ENCODE results near the gene CDH16.
A peak's percentile ranks its signal among the peaks of the same experiment; 100 is the strongest.
"Not testable (repeated sequence)": the region's sequence is repeated elsewhere in the genome, so short reads cannot be mapped to it uniquely, and the experiment has no call there.

CDH16 gene

DNA sequence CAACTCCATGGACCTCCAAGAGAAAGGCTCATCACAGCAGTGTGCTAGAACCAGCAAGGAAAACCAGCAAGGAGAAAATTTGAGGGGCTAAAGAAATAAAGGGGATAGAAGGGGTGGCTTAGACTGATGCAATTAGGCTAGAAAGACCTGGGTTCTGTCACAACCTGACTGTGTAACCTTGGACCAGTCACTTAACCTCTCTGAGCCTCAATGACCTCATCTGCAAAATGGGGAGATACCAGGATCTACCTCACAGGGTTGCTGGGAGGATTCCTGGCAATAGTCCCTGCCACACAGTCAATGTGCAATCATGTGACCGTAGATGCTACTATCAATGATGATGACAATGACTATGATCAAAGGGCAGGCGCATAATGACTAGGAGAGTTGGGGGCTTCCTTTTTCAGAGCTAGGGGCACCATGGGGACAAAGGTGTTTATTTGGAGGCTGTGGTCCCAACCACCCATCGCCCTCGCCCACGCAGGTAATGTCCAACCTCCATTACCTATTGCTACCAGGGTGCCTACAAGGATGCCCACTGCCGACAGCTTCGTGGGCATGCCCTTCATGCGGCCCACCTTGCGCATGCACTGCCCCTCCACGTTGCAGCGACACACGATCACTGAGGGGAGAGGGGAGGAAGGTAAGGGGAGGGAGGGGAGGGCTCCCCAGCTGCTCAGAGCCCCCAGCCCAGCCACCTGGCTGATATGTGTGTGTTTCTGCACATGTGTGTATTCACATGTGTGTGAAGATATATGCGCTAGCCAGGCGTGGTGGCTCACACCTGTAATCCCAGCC lies 9.7 kb downstream of the CDH16 start:
- DNase-seq (ENCODE audit: low spot score), result no peak

DNA sequence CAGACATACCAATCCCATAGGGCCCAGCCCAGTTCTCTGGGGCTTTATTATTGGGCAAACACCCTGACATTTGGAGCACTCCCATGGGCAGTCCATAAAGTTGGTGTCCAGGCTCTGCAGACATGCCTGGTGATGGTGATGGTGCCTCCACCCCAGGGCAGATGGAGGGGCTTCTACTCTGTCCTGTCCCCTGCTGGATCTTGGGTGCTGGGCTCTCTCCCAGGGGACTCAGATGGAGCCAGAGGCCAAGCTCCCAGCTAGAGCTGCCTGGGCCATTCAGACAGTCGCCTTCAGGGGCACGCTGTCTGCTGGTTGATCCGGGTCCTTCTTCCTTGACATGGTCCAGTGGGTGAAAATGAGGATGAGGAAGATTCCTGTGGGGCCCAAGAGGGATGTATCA lies 10.6 kb downstream of the CDH16 start:
- DNase-seq (ENCODE audit: low spot score), result no peak

DNA sequence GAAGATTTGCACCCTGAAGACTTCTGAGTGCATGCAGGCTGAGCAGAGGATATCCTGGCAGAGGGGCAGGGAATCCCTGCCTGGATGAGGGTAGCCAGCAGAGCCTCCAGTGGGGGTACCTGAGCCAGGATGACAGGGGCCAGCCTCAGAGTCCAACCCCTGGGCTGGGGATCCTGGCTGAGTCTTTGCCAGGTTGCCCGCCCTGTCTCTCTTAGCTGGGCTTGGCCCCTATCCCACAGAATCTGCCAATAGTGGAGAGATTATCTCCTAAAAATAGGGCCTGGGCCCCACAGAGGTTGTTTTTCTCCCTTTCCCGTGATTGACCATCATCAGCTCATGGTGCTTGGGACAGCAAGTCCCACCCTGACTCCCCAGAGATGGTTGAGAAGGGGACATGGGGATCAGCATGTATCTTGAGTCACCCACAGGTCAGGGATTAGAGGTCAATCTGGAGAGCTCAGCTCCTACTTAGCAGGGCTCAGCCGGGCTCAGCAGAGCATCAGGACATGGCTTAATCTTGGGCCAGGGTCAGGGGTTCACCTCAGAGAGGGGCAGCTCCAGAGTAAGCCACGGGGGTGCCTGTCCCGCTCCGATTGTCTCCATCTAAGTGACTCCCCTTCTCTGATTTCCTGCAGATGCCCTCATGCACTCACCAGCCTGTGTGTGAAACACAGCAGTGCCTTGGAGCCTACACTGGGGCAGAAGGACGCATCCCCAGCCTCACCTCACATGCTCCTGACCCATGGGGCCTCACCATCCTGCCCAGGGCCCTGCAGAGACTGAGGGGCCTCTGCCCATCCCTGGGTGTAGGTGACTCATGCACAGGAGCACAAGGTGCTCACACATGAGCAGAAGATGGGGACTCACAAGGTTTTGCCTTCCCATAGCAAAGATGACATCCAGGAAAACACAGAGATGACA lies 11.5 kb downstream of the CDH16 start:
- DNase-seq (ENCODE audit: low spot score), result no peak

DNA sequence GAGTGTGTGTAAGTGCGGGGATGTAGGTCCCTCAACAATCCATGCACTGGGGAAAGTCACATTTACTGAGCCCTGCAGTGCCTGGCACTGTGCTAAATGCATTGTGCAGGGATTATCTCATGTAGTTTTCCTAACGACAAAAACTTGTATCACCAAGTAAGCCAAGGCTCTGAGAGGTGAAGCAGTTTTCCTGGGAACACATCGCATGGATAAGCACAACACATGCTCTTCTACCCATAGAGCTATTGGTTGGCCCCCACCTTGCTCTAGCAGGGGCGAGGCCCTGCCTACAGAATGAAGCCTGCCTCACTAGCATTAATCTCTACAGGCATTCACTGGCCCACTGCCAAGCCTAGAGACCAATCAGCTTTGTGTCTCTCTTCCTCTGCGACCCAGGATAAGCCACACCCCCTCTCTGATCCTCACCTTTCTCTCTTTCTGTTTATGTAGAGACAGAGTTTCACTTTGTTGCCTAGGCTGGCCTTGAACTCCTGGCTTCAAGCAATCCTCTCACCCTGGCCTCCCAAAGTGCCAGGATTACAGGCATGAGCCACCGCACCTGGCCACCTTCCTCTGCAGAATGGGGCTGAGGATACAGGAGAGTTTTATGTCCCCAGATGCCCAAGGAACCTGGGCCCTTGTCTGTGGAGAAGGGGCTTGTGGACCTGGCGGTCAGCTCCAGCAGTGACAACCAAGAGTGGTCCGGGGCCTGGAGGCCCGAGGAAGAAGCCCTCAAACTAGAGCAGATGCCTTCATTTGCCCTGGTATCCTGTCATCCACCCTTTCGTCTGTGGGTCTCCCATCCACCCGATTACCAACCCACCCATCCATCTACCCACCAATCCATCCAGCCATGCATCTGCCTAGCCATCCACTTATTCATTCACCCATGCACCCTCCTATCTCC lies 12.8 kb downstream of the CDH16 start:
- peak; percentile 17 for DNase-seq (ENCODE audit: low spot score)

DNA sequence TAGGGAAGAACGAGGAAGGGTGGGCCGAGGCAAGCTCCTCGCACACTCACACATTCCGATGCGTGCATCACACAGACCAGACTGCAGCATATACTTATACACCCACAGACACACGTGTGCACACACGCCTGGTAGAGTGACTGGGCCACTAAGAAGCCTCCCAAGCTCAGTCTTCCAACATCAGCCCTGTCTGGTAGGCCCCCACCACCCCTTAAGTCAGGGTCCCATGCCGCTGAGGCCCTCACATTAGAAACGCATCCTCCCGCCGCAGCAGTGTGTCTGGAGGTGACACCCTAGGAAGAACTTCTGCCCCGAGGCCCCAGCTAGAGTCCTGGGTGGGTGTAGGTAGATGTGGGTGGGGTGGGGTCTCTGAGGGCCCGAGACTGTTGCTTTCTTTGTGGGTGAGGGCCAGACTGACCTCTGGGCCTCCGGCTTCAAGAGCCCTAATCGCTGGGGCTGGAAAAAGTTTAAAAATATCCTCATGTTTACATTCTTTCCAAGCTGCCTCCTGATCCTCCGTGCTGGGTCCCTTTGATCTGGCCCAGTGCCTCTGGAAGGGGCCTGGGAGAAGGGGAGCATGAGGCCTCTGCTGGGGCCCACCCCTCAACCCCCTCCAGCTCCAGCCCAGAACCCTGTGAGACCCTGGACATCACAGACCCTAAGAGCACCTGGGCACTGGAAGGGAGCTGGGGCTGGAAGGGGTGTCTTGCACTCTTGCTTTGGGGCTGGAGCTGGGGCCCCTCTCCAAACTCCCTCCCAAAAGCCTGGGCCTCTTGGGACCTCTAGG lies 13.6 kb downstream of the CDH16 start:
- DNase-seq (ENCODE audit: low spot score), result no peak

DNA sequence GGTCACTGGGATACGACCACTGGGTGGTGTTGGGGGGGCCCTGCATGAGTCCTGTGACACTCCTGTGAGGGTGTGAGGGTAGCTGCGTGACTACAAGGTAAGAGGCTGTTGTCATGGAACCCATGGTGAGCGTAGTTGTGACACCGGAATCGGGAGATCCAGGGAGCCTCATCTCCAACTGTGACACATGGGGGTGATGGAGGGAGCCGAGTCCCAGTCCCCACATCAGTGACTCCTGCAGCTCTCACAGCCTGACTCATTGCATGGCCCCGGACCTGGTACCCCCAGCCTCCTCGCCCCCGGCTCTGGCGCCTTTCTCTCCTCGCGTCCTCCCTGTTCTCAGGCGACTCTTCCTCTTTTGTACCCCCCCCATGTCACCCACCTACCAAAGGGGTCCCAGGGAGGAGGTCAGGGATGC lies 14.2 kb downstream of the CDH16 start:
- DNase-seq (ENCODE audit: low spot score), result no peak

DNA sequence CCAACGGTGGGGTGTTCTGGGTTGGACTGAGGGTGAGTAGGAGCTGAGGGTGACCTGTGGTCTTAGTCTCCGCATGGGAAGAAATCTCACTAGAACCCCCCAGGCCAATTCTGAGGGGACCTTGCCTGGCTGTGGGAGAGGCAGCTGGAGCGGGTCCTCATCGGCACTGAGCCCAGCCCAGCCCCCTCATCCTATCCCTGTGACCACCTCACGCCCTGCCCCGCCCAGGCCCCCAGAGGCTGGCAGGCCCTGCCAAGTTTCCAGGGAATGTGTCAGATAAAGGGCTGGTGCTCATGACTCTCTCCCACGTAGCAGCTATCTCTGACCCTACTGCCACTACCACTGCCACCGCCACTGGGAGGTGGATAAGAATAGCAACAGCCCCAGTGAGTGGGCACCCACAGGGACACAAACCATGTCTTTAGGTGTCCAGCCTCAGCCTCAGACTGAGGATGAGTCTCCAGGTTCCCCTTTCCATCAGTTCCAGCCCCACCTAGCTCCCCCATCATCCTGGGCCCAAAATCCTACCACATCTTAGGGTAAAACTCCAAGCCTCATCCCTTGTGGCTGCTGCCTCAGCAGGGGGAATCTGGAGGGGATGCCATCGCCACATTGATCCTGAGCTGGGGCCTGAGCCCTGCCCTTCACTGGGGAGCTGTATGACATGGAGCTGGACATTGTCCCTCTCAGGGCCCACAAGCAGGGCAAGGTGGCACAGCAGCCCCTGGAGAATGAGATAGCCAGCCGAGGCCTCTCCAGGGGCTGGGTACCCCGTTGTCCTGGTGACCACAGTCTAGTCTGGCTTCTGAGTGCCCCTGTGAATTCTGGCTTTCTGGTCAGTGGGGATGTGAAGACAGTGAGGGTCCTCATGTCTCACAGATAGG lies 14.9 kb downstream of the CDH16 start:
- no peak for DNase-seq (ENCODE audit: low spot score)

DNA sequence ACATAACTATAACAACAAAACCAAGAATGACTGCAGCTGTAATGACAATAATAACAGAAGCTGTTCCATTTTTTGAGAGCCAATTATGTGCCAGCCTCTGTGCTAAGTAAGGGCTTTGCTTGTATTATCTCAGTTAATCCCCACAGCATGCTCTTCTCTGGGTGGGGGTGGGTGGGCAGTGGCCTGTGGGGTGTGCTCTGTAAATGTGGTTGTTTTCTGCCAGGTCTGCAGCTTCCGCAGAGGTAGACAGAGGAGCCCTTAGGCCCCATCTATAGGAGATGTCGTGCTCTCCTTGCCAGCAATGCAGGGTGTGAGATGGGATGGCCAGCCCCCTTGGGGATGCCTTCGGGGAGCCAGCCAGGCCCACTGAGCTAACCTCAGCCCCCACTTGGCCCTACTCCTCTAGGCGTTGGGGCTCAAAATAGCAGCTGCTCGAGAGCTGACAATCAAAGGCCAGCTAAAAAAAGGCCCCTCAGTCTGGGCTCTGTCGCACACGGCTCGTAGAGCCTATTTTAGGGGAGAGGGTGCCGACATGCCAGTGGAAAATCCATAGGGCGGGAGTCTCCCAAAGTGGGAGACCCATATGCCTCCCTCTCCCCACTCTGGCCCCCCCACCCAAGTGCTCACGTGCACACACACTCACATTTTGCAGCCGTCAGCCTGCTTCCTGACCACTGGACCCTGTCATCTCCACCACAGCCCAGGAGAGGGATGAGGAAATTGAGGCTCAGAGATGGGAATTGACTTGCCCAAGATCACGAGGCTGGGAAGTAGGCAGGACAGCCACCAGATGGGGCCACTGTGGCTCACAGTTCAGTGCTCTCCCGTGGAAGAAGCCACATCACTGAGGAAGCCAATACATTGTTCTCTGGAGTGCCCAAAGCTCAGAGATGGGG lies 15.8 kb downstream of the CDH16 start:
- DNase-seq (ENCODE audit: low spot score), result no peak

DNA sequence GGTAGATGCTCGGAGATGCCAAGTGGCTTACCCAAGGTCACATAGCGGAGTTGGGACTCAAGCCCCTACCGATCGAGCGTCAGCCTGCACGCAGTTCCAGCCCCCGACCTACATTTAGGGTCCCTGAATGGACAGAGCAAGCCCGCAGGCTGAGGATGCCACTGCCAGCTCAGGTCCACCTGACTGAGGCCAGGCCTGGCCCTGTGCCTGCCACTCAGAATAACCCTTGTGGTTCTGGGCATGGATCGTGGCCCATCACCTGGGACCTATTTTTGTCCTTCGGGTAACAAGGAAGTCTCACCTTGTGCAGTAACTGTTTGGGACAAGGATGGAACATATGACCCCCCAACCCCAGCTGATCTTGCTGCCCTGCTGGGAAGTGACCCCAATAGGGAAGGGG lies 17.1 kb downstream of the CDH16 start:
- DNase-seq (ENCODE audit: low spot score), result no peak

DNA sequence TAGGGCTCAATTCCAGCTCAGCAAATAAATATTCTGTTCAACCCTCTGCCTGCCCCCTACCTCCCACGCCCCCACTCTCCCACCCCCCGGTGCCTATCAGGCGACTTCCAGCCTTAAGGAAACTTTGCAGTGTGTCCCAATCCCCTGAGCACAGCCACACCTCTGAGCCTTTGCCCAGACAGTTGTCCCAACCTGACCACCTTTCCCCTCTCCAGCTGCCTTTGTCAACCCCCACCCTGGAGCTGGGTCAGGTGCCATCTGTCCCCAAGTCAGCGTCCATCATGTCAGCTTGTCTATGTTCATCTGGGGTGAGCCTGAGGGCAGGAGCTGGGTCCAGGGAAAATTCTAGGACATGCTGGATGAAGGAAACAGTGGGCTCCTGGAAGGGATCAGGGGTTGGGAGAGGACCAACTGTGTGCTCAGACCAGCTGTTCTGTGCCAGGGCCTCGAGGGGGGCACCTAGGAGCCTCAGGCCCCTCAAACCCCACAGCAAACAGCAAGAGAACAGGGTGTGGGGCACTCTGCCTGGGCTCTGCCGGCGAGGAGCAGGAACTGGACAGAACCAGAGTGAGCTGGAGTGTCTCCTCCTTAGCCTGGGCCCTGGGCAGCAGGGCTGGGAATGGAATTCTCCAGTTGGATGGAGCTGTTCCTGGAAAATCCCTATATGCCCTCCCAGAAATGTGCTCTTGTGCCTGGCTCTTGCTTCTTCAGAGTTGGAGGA lies 17.8 kb downstream of the CDH16 start:
- DNase-seq (ENCODE audit: low spot score), result no peak

DNA sequence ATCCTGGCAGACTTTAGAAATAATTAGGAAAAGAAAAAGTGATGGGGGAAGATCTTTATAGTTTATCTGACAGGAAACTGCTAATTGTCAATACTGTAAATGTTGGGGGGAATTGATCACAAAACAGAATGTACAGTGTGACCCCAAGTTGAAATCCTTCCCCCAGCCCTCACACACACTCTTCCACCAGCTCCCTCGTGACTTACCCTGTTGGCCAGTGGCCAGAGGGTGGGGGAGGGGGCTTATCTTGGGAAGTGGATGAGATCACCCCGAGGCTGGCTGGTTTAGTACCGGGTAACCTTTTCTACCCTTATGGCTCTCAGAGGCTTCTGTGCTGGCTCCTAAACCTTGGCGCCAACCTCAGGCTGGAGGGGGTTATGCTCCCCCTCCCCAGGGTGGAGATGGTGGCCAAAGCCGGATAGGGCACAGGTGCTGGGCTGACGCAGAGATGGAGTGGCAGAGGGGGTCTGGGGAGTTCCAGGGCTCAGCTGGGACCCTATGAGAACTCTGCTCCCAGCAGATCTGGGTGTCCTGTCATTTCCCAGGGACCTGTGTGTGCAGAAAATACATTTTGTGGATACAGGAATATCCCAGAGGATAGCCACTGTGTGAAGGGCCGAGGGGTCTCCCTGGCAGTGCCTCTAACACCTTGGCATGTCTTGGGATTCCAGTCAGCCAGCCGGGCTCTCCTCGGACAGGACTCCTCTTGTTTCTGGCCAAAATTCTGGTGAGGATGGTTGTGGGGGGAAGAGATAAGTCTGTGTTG lies 18.6 kb downstream of the CDH16 start:
- no peak for DNase-seq (ENCODE audit: low spot score)

DNA sequence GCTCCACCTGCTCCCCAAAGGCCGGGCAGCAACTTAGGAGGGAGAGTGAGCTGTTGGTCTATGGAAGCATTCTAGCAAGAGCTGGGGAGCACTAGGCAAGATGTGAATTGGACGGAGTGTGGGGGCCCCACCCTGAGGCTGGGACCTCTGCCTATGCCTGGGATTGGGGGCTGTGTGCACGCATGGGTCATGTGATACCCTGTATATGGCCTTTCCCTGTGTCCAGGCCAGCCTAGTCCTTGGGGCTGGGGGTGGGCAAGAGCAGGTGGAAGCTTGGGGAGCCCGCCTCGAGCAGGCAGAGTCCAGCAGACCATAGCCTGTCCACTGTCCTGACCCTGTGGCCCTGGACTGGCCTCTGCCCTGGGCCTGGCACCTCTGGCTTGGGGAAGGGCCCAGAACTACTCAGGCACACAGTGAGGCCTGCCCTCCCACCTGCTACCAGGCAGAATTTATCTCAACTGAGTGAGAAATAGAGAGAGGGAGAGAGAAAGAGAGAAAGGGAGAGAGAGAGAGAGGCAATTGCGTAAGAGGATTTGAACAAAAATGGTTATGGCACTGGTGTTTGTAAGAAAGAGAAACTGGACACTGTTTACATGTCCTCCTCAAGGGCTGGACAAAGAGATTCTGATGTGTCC lies 19.3 kb downstream of the CDH16 start:
- no peak for DNase-seq (ENCODE audit: low spot score)

DNA sequence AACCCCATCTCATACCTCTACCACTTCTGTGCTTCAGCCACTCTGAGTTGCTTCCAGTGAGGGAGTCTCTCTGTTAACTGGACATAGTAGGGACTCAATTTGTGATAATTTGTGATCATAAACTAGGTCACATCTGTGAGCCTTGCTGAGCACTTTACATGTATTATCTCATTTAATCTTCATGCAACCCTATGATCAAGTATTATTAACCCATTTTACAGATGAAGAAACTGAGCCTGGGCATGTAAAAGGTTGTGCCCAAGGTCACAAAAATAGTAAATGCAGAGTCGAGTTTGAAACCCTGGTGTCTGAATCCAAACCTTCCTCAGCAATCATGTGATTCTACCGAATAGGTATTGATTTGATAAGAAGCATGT lies 19.8 kb downstream of the CDH16 start:
- DNase-seq (ENCODE audit: low spot score), result no peak

DNA sequence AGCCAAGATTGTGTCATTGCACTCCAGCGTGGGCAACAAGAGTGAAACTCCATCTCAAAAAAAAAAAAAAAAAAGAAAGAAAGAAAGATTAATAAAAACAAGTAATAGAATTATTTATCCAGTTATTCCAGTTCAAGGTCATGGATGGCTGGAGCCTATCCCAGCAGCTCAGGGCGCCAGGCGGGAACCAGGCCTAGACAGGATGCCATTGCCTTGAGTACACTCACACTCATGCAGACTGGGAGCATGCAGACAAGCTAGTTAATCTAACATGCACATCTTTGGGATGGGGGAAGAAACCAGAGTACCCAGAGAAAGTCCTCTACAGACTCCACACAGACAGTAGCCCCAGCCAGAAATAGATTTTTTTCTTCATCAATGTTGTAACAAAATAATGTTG lies 20.5 kb downstream of the CDH16 start:
- no peak for DNase-seq (ENCODE audit: low spot score)

DNA sequence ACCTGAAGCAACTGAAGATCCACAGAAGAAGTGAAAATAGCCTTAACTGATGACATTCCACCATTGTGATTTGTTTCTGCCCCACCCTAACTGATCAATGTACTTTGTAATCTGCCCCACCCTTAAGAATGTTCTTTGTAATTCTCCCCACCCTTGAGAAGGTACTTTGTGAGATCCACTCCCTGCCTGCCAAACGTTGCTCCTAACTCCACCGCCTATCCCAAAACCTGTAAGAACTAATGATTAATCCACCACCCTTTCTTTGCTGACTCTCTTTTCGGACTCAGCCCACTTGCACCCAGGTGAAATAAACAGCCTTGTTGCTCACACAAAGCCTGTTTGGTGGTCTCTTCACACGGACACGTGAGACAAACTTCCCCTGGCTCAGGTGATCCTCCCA lies 22.0 kb downstream of the CDH16 start:
- not testable (repeated sequence) for DNase-seq (ENCODE audit: low spot score)

DNA sequence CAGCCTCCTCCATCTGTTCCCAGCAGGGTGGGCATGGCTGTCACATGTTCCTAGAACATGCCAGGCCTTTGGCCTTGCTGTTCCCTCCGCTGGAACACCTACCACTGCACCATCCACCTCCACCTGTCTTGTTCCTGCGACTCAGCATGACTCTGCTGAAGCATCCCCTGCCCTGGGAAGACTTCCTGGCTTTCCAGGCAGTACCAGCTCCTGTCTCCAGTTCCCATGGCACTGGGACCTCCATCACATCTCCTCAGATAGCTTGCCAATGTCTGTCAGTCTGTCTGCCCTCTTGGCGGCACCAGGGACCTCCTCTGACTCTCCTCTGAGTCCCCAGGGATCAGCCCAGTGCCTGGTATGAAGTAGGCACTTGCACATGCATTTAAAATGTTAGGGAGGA lies 22.7 kb downstream of the CDH16 start:
- DNase-seq (ENCODE audit: low spot score), result no peak

DNA sequence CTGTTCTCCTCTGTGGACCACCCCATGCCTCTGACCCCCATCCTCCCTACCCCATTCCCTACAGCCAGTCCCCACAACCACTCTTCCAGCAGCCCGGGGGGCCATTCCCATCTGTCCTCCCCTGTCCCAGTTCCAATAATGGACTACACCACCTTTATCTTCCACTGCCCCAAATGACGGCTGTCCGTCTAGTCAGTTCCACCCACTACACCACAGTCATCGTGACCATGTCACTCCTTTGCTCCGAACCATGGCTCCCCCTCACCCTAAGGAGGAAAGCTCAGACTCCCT lies 23.1 kb downstream of the CDH16 start:
- DNase-seq (ENCODE audit: low spot score), result no peak

Measured in activated CD4-positive, alpha-beta T cell treated with anti-CD3 and anti-CD28 coated beads, Interleukin-2, Interleukin-4, amounts not matched to agents 100 ng/mL and 50 ng/mL, durations not matched to agents 16 hours and 8 hours (primary cell).